GM18520 (cell line): ENCODE results near the gene SHISA5.
"Not testable (repeated sequence)": the region's sequence is repeated elsewhere in the genome, so short reads cannot be mapped to it uniquely, and the experiment has no call there.

Experiments used
- ATAC-seq: cut with Tn5 transposase; IDR thresholded peaks from one replicate; pipeline ENCODE4 v1.9.1; 2021; ENCODE audit not compliant: unreplicated experiment

Gene SHISA5

GRCh38 chr3:48521635-48522034 lies 17.7 kb upstream of the SHISA5 start:
- no peak for ATAC-seq

- ATAC-seq = no peak
Observed at GRCh38 chr3:48519277-48519643, 15.3 kb upstream of the SHISA5 start.

- ATAC-seq = no peak
Observed at GRCh38 chr3:48518638-48519276, 14.8 kb upstream of the SHISA5 start.

- no peak for ATAC-seq
Observed at GRCh38 chr3:48518069-48518468, 14.1 kb upstream of the SHISA5 start.

- ATAC-seq = no peak
Observed at GRCh38 chr3:48516571-48516970, 12.6 kb upstream of the SHISA5 start.

GRCh38 chr3:48514431-48515227 lies 10.7 kb upstream of the SHISA5 start:
- ATAC-seq = no peak

- ATAC-seq = no peak
Observed at GRCh38 chr3:48511551-48511950, 7.6 kb upstream of the SHISA5 start.

GRCh38 chr3:48507256-48508061 lies 3.5 kb upstream of the SHISA5 start:
- no peak for ATAC-seq

- no peak for ATAC-seq
Observed at GRCh38 chr3:48505968-48506504, 2.1 kb upstream of the SHISA5 start.

GRCh38 chr3:48505146-48505545 lies 1.2 kb upstream of the SHISA5 start:
- no peak for ATAC-seq

- no peak for ATAC-seq
Observed at GRCh38 chr3:48503401-48504050, 448 bp downstream of the SHISA5 start.

- ATAC-seq = no peak
Observed at GRCh38 chr3:48502728-48503168, 1.2 kb downstream of the SHISA5 start.

- no peak for ATAC-seq
Observed at GRCh38 chr3:48502121-48502520, 1.9 kb downstream of the SHISA5 start.

GRCh38 chr3:48501196-48501595 lies 2.8 kb downstream of the SHISA5 start:
- no peak for ATAC-seq

GRCh38 chr3:48500656-48501055 lies 3.3 kb downstream of the SHISA5 start:
- no peak for ATAC-seq

GRCh38 chr3:48493203-48493501 lies 10.8 kb downstream of the SHISA5 start:
- no peak for ATAC-seq

- no peak for ATAC-seq
Observed at GRCh38 chr3:48492461-48493202, 11.3 kb downstream of the SHISA5 start.

GRCh38 chr3:48486952-48487351 lies 17.0 kb downstream of the SHISA5 start:
- ATAC-seq = no peak

- ATAC-seq = not testable (repeated sequence)
Observed at GRCh38 chr3:48482822-48483221, 21.2 kb downstream of the SHISA5 start.

- ATAC-seq = not testable (repeated sequence)
Observed at GRCh38 chr3:48480891-48481290, 23.1 kb downstream of the SHISA5 start.
